ENCODE data around the gene ARL4C. TPM values are rescaled to one million over a fixed set of nuclear protein-coding genes. Genes with fewer than 3 reads are reported as not detected.
"Not testable (repeated sequence)": the region's sequence is repeated elsewhere in the genome, so short reads cannot be mapped to it uniquely, and the experiment has no call there.

The ARL4C gene
- polyA plus RNA-seq, 1 of the 3 experiments (the other 2 are of a cell fraction) = 24.0 TPM

- TF ChIP-seq CHD2 (IDR thresholded peaks at IDR 0.05; ENCODE audit: low read length, partially characterized antibody) = no peak
- no peak for TF ChIP-seq RXRA (IDR thresholded peaks at IDR 0.05; ENCODE audit: borderline replicate concordance, low read depth)
- TF ChIP-seq TAF1 (IDR thresholded peaks at IDR 0.05; ENCODE audit: borderline replicate concordance, low read depth, low read length) = no peak
- TF ChIP-seq MAX (IDR thresholded peaks at IDR 0.05; ENCODE audit: low read depth) = no peak
- TF ChIP-seq MXI1 (IDR thresholded peaks at IDR 0.05; ENCODE audit: low read depth, low read length) = no peak
- no peak for TF ChIP-seq EP300 (IDR thresholded peaks at IDR 0.05; ENCODE audit: borderline replicate concordance in 1 of 2, low read depth in 1 of 2, low read length in 1 of 2)
- TF ChIP-seq ZBTB33 (IDR thresholded peaks at IDR 0.05; ENCODE audit: borderline replicate concordance, low read depth) = no peak
- no peak for TF ChIP-seq FOXM1 (IDR thresholded peaks at IDR 0.05; ENCODE audit: low read depth)
- TF ChIP-seq IRF3 (IDR thresholded peaks at IDR 0.05; ENCODE audit: low read depth, low read length) = no peak
- TF ChIP-seq TCF12 (IDR thresholded peaks at IDR 0.05) = no peak
- TF ChIP-seq FOSL2 (IDR thresholded peaks at IDR 0.05; ENCODE audit: borderline replicate concordance, low read depth) = no peak
- TF ChIP-seq SIN3A (IDR thresholded peaks at IDR 0.05; ENCODE audit: borderline replicate concordance, low read depth, low read length) = no peak
- no peak for TF ChIP-seq EZH2phosphoT487 (IDR thresholded peaks at IDR 0.05; ENCODE audit: borderline replicate concordance, low read depth)
- TF ChIP-seq GATA2 (CRISPR knock-in tag; IDR thresholded peaks at IDR 0.05) = no peak
- TF ChIP-seq JUND (IDR thresholded peaks at IDR 0.05) = no peak
- CTCF ChIA-PET = interaction anchor here (0.7 kb wide), 1 partner anchor 329 kb away, joined by 3 read pairs; no protein-coding TSS in a partner anchor
Observed at GRCh38 chr2:234458466-234458865, 38.4 kb downstream of the ARL4C start.

DNA sequence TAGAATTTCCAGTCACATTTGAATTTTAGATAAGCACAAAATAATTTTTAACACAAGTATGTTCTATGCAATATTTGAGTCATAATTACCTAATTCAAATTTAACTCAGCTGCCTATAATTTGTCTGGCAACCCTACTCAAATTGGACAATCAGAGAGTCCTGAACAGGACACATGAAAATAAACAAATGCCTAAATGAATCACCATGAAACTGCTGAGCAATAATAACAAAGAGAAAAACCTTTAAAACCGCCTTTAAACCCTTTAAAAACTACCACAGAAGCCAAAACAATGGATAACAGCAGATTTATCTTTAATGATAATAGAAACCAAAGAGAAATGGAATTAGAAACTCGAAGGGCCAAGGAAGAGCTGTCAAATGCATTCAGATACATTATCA lies 39.5 kb downstream of the ARL4C start:
- ChIA-PET POLR2A (no interaction called here), CTCF (no interaction called here)
- Histone ChIP-seq H3K79me2 (ENCODE audit: insufficient read depth) (no peaks in the 10 kb centered on the region), H2AFZ (ENCODE audit: low read depth) (no peak overlapping the region), H3K9me3 (no peaks in the 10 kb centered on the region), H3K27me3 (ENCODE audit: insufficient read depth) (no peaks in the 10 kb centered on the region), H3K4me3 (ENCODE audit: low read depth in 2 of 2, low read length in 1 of 2) (no peak overlapping the region), H3K27ac (ENCODE audit: low read depth in 2 of 2, low read length in 1 of 2) (no peak overlapping the region), H3K4me2 (no peak overlapping the region), H3K9me2 (no peaks in the 10 kb centered on the region), H3K36me3 (replicated peaks in 1 of 2; ENCODE audit: control insufficient read depth in 1 of 2, insufficient read depth in 2 of 2, low read length in 1 of 2) (no peaks in the 10 kb centered on the region), H4K20me1 (ENCODE audit: insufficient read depth) (no peaks in the 10 kb centered on the region), H3K4me1 (ENCODE audit: control insufficient read depth in 1 of 2, insufficient read depth in 2 of 2, low read depth in 1 of 2, low read length in 1 of 2) (no peaks in the 10 kb centered on the region), H3K9ac (no peak overlapping the region), H3F3A (replicated peaks; ENCODE audit: insufficient read depth) (no peaks in the 10 kb centered on the region)
- DNase-seq = no peak
- 29% methylated on average over 2 of the region's 2 CpGs for WGBS (ENCODE audit: low lambda C conversion rate)
- no peak for TF ChIP-seq FOXM1 (IDR thresholded peaks at IDR 0.05; ENCODE audit: low read depth)
- TF ChIP-seq RAD21 (IDR thresholded peaks at IDR 0.05; ENCODE audit: low read length) = no peak
- TF ChIP-seq, protein P1, sequence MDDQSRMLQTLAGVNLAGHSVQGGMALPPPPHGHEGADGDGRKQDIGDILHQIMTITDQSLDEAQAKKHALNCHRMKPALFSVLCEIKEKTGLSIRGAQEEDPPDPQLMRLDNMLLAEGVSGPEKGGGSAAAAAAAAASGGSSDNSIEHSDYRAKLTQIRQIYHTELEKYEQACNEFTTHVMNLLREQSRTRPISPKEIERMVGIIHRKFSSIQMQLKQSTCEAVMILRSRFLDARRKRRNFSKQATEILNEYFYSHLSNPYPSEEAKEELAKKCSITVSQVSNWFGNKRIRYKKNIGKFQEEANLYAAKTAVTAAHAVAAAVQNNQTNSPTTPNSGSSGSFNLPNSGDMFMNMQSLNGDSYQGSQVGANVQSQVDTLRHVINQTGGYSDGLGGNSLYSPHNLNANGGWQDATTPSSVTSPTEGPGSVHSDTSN (IDR thresholded peaks at IDR 0.05) = no peak
- TF ChIP-seq RFX5 (IDR thresholded peaks at IDR 0.05; ENCODE audit: low read length) = no peak
- no peak for TF ChIP-seq EZH2phosphoT487 (IDR thresholded peaks at IDR 0.05; ENCODE audit: borderline replicate concordance, low read depth)
- no peak for TF ChIP-seq MAX (IDR thresholded peaks at IDR 0.05; ENCODE audit: low read depth)
- no peak for TF ChIP-seq GABPA (IDR thresholded peaks at IDR 0.05; ENCODE audit: low read depth)

More at GRCh38 chr2:234458466-234458865, 38.4 kb downstream of the ARL4C start:
- Histone ChIP-seq H3K27me3 (ENCODE audit: insufficient read depth) (no peaks in the 10 kb centered on the region), H3K9me2 (no peaks in the 10 kb centered on the region), H3K9ac (no peak overlapping the region), H3K27ac (ENCODE audit: low read depth in 2 of 2, low read length in 1 of 2) (no peak overlapping the region), H3K4me3 (ENCODE audit: low read depth in 2 of 2, low read length in 1 of 2) (no peak overlapping the region), H2AFZ (ENCODE audit: low read depth) (no peak overlapping the region), H3K79me2 (ENCODE audit: insufficient read depth) (no peaks in the 10 kb centered on the region), H3F3A (replicated peaks; ENCODE audit: insufficient read depth) (no peaks in the 10 kb centered on the region), H4K20me1 (ENCODE audit: insufficient read depth) (no peaks in the 10 kb centered on the region), H3K36me3 (replicated peaks in 1 of 2; ENCODE audit: control insufficient read depth in 1 of 2, insufficient read depth in 2 of 2, low read length in 1 of 2) (no peaks in the 10 kb centered on the region), H3K9me3 (no peaks in the 10 kb centered on the region), H3K4me1 (ENCODE audit: control insufficient read depth in 1 of 2, insufficient read depth in 2 of 2, low read depth in 1 of 2, low read length in 1 of 2) (peaks cover 0 to 1% of the 10 kb centered on the region in 2 experiments; a peak in 2 of 4 replicates), H3K4me2 (no peak overlapping the region)
- POLR2A ChIA-PET = no interaction called here
- no peak for DNase-seq
- 48% methylated on average over 4 of the region's 4 CpGs for WGBS (ENCODE audit: low lambda C conversion rate)

DNA sequence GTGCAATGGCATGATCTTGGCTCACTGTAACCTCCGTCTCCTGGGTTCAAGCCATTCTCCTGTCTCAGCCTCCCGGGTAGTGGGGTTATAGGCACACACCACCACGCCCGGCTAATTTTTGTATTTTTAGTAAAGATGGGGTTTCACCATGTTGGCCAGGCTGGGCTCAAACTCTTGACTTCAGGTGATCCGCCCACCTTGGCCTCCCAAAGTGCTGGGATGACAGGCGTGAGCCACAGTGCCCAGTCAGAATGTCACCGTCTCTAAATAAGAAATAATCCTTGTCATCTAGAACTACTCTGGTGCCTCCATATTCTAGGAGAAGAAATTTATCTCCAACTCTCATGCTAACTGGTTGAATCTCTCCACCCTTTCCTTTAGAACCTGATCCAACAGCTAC lies 41.6 kb downstream of the ARL4C start:
- H3K9ac ChIP-seq; H3K27me3 ChIP-seq (ENCODE audit: insufficient read depth); H3K36me3 ChIP-seq (replicated peaks in 1 of 2; ENCODE audit: control insufficient read depth in 1 of 2, insufficient read depth in 2 of 2, low read length in 1 of 2); H3K9me2 ChIP-seq; H3K4me3 ChIP-seq (ENCODE audit: low read depth in 2 of 2, low read length in 1 of 2); H3F3A ChIP-seq (replicated peaks; ENCODE audit: insufficient read depth); DNase-seq; H4K20me1 ChIP-seq (ENCODE audit: insufficient read depth); H3K9me3 ChIP-seq; H3K4me1 ChIP-seq (ENCODE audit: control insufficient read depth in 1 of 2, insufficient read depth in 2 of 2, low read depth in 1 of 2, low read length in 1 of 2); H2AFZ ChIP-seq (ENCODE audit: low read depth); CTCF ChIA-PET; H3K79me2 ChIP-seq (ENCODE audit: insufficient read depth); POLR2A ChIA-PET; H3K4me2 ChIP-seq; H3K27ac ChIP-seq (ENCODE audit: low read depth in 2 of 2, low read length in 1 of 2): not testable (repeated sequence)
- WGBS (ENCODE audit: low lambda C conversion rate) = 83% methylated on average over 7 of the region's 7 CpGs

Measured in SK-N-SH (cell line).